NCI-H524 (cell line): ENCODE results near the gene LEFTY1.

ENCODE experiments used
- DNase-seq, 2 experiments: peaks; one replicate each; lab custom pipeline; 2025; lab: John Stamatoyannopoulos, UW

LEFTY1 gene

GRCh38 chr1:225871359-225872074, 17.4 kb downstream of the LEFTY1 start:
- DNase-seq, result no peak

- peak; percentile 39 to 68 for DNase-seq
Observed at GRCh38 chr1:225870911-225871310, 18.0 kb downstream of the LEFTY1 start.

GRCh38 chr1:225868631-225869330, 20.2 kb downstream of the LEFTY1 start:
- DNase-seq, result no peak

DNA sequence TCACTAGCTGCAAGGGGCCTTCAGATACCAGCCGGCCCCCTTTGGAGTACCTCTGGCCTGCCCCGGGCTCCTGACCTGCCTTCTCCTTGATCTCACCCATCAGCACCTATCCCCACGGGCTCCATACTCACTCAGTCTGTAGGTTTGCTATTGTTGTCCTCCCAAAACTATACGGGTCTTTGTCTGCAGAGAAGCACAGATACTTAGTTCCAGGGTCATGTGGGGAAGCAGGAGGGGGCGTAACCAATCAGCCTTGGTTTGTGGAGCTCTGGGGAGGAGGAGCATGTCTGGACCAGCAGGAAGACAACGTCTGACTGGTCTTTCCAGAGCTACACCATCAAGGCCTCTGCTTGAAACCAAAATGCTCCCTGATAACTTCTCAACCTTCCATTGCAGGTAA, 22.0 kb downstream of the LEFTY1 start:
- no peak for DNase-seq

DNA sequence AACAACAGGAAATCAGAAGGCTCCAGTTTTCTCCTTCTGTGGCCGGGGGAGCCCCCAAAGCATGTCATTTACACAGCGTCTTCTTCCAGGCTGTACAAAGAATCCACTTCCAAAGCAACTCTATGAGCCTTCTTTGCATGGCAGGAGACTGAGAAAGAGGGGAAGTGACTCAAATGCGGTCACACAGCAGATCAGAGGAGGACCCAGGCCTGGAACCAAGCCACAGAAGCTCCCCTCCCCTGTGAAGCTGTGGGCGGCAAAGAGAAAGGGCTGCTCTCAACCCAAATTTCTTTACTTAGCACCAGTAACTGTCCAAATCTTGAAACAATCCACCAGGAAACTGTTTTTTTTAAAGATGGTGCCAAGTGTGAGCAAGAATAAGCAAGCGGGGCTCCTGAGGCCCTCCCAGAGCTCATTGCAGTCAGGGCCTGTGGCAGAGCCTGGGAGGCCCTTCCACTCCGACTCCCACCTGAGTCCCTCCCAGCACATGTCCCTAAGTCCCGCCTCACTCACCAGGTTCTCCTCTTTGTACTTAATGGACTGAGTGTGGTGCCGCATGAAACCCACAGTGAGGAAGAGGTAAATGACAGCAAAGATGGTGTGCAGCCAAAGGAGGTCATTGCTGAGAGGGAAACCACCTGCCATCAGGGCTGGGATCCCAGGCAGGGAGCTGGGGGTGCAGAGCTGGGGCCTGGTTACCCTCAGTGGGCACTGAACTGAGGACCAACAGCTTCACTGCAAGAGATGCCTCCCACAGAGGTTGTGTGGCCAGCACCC, 22.7 kb downstream of the LEFTY1 start:
- DNase-seq, result no peak

DNA sequence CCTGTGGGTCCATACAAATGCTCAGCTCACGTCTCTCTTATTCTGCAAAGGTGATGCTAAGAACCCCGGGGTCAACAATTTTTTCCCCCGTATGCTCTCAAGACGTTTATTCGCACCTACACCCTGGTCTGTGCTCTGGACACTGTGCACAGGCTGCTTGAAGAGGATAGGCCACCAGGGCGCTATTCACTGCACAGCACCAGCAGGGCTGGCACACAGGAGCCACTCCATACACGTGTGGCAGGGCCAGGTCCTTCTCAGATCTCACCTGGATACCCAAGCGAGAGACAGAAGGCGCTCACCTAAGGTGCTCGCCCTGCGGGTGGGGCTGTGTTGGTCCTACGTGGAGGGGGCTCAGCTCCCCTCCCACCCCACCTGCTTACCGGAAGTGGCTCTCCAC, 23.4 kb downstream of the LEFTY1 start:
- DNase-seq, result no peak

GRCh38 chr1:225863167-225863566, 25.8 kb downstream of the LEFTY1 start:
- no peak for DNase-seq

DNA sequence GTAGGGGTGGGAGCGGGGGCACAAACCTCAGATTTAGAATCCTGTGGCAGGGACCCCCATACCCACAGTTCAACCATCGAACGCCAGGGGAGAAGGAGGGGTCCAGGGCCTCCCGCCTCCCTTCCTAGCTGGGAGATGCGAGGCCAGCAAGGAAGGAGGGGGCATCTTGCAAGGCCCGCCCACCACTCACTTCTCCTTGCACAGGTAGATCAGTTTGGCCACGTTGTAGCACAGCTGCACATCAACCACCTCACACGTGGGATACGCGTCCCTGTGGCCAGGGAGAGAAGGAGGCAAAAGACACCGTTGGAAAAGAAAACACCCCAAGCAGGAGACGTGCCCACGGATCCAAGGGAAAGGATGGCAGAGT, 26.4 kb downstream of the LEFTY1 start:
- no peak for DNase-seq

- DNase-seq, result no peak
Observed at GRCh38 chr1:225861834-225862580, 26.9 kb downstream of the LEFTY1 start.

- DNase-seq, result no peak
Observed at GRCh38 chr1:225860876-225861441, 28.0 kb downstream of the LEFTY1 start.

- DNase-seq, result no peak
Observed at GRCh38 chr1:225860107-225860506, 28.8 kb downstream of the LEFTY1 start.

GRCh38 chr1:225859151-225859550, 29.8 kb downstream of the LEFTY1 start:
- DNase-seq, result no peak

DNA sequence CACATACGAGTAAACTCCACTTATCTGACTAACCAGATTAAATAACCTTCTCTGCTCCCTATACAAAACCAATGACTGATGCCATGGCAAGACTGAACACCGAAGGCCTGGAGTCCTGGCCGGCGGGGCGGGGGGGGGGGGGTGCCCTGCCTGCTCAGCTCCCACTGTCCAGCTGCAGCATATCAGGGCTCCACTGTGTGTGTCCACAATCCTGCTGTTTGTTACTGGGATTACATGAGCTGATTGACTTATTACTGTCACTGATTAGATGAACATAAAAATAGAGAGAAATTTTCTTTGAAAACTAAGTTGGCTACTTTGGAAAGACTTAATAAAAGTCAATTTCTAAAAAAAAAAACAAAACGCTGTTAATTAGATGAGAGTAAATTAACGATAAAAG, 31.7 kb downstream of the LEFTY1 start:
- no peak for DNase-seq

- no peak for DNase-seq
Observed at GRCh38 chr1:225855503-225856300, 33.2 kb downstream of the LEFTY1 start.

- DNase-seq, result no peak
Observed at GRCh38 chr1:225853441-225853840, 35.5 kb downstream of the LEFTY1 start.

GRCh38 chr1:225852413-225853124, 36.4 kb downstream of the LEFTY1 start:
- DNase-seq, result no peak

DNA sequence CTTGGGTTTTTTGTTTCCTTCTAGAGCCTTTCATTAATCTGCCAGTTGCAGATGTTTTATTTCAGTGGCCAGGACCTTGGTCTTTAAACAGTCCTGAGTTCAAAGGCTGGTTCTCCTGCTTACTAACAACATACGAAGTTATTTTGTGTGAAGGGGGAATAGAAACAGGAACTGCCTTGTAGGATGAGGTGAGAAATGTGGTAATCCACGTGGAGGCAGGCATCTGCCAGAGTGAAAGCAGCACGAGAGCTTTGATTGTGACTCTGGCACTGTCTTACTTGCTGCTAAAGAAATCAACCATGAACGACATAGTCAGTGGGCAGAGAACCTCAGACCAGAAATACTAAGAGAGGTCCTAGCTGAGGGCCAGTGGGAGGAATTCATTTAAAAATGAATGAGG, 37.1 kb downstream of the LEFTY1 start:
- no peak for DNase-seq

DNA sequence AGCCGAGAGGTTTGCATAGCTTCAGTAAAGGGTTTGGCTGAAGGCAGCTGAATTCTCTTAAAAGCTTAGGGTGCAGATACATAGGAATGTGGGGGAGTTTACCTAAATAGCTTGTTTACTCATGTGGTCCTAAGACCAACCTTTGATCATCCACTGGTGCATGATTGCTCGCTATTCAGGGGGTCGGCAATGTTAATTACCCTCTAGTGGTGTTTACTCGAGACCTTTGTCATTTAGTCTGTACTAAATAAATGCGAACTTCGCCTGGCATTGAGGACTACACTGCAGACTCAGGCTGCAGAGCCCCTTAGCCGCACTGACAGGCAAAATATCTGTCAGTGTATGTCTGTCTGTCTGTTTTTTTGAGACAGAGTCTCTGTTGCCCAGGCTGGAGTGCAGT, 38.6 kb downstream of the LEFTY1 start:
- DNase-seq, result no peak

DNA sequence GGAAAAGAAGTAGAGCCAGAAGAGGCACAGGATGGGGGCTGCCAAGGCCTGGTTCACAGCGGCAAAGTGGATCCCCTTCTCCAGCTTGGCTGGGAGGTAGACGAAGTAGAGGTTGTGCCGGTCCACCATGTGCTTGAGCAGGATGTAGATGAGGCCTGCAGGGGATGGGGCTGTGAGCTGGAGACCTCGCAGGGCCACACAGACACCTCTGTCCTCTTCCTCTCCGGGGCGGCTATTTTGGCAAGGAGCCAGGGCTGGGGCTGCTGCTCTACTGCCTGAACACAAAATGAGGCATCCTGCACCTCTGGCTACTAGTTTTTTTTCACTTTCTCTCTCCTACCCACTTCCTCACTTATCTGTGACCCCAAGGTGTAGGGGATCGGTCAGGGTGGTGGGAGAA, 39.0 kb downstream of the LEFTY1 start:
- no peak for DNase-seq
